Hematopoietic multipotent progenitor cell (in vitro differentiated cells): ENCODE results near the gene STOM. TPM values are rescaled to one million over a fixed set of nuclear protein-coding genes. Genes with fewer than 3 reads are reported as not detected.
"Not testable (repeated sequence)": the region's sequence is repeated elsewhere in the genome, so short reads cannot be mapped to it uniquely, and the experiment has no call there.

Experiments
- DNase-seq, 3 donors: peaks; one replicate each; pipeline ENCODE4 v3.0.0-alpha.2; 2011 to 2015; ENCODE audit warnings: low read depth in 2 of 3, low spot score in 2 of 3
- total RNA-seq: library from RNA; depleted of rRNA; stranded (reverse); fragments of >200 nt; gene quantifications from one replicate; pipeline ENCODE4 v1.2.3, GENCODE V29; 2012

Gene STOM
- total RNA-seq, 1 donor: 88.3 TPM

DNA sequence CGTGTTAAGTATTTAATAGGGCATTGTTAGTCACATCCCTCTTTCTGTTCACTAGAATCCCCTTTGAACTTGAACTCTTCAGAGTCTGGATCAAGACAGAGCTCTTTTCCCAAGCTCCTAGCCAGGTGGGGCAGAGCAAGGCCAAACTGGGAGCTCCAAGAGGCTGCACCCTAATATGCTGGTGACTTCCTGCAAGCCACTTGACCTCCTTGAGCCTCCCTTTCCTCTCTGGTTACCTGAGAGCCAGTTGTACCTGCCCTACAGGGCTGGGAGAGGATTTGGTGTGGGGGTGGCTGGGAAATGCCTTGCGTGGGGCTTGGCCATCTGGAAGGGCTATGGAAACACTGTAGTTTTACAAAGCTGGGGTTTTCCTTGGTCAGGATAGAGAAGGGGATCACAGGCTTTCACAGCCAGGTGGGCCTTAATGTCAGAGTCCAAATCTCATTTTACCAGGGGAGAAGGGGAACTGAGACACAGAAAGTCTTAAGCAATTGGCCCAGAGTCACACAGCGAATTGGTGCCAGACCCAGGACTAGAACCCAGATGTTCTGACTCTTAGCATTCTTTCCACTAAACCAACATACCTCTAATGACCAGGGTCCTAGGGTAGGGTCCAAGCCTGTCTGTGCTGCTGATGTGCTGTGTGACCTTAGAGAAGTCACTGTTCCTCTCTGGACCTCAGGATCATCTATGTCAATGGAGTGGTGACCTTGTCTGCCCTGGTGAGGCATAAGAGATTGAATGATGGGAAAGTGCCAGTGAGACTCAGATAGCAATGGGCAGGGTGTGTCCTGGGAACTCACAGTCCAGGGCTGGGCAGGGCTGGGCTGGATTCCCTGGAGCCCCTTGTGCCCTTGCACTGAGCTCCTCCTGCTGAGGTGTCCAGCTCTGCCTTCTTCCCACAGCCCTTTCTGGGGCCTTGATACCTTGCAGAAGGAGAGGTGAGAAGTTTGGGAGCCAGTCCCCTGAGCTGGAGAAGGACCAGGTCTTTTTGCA is 66.3 kb downstream of the STOM start:
- DNase-seq: no peak

GRCh38 chr9:121302786-121303185 is 67.3 kb downstream of the STOM start:
- no peak for DNase-seq

DNA sequence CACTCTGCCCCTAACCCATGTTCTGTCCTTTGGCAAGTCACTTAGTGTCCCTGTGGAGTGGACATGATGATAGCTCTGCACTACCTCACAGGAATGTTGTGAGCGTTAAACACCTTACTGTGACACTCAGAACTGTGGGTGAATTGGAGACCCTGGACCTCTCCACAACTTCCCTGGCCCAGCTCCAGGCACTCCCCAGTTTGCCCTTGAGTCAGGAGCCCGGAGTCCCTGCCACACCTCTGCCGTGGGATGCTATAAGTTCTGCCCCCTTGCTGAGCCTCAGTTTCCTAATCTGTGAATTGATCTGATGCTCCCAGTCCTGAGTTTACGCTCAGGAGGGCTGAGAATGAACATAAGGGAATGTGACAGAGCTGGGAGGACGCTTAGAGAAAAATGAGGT is 67.7 kb downstream of the STOM start:
- DNase-seq: no peak

DNA sequence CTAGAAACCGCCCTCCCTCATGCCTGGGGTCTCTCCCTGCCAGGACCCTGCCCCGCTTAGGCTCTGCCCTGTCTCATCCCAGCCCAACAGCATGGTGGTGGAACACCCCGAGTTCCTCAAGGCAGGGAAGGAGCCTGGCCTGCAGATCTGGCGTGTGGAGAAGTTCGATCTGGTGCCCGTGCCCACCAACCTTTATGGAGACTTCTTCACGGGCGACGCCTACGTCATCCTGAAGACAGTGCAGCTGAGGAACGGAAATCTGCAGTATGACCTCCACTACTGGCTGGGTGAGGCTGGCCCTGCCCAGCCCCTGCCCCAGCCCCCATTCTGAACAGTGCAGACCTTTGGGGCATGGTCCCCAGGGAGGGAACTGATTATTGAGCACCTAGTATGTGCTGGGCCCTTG is 68.2 kb downstream of the STOM start:
- no peak for DNase-seq

DNA sequence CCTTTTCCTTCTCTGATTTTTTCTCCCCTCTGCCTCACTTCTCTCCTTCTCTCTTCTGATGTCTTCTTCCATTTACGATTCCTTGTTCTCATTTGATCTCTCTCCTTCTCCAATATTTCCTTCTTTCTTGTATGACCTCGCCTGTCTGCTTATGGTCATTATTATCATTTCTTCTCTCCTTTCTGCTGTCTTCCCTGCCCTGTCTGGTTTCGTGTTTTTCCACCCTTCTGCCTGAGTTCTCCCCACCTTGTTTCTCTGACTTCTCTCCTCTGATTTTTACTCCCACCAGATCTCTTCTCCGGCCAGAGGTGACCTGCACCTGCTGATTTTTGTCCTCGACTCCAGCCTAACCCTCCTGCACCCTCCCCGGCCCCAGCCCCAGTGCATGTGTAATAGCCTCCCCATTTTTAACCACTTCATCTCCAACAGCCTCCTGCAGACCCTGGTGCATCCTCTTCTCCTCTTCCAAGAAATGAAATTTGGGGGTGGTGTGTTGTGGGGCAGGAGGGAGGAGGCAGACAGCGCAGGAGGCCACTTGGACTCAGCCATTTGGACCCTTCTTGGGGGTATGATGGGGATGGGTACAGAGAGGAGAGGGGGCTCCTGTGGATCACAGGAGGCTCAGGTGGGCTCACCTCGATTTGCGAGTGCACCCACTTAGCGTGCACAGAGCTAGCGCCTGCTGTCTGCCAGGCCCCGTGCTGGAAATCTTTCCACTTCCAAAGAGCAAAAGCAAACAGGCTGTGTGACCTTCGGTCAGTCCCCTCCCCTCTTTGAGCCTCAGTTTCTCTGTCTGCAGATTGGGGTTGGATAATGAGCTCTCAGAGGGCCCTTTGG is 69.5 kb downstream of the STOM start:
- DNase-seq: no peak

DNA sequence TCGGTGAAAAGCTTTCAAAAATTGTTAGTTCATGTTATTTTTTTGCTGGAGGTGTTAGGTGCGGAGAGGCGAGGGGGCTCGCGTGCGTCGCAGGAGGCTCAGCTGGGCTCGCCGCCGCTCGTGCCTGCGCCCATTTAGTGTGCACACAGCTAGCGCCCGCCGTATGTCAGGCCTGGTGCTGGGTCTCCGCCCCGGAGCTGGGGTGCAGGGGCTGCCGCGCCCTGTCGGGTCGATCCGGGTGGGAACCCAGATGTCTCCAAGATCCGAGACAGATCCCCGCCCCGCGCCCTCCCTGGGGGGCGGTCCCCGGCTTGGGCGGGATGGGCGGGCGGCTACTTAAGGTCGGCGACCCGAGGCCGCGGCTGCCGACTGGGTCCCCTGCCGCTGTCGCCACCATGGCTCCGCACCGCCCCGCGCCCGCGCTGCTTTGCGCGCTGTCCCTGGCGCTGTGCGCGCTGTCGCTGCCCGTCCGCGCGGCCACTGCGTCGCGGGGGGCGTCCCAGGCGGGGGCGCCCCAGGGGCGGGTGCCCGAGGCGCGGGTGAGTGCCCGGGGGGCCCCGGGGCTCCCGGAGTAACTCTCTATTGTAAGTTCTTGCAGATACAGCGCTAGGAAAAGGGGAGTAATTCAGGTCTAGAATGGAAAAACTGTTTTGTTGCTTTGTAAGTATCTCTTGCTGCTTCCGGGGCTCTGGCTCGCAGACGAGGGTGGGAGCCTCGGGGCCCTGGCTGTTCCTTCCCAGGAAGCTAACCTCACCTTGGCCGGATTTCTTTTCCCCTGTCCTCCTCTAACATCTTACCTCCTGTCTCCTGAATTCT is 70.4 kb downstream of the STOM start:
- peak in 1 of 3 donors; percentile 40 for DNase-seq

DNA sequence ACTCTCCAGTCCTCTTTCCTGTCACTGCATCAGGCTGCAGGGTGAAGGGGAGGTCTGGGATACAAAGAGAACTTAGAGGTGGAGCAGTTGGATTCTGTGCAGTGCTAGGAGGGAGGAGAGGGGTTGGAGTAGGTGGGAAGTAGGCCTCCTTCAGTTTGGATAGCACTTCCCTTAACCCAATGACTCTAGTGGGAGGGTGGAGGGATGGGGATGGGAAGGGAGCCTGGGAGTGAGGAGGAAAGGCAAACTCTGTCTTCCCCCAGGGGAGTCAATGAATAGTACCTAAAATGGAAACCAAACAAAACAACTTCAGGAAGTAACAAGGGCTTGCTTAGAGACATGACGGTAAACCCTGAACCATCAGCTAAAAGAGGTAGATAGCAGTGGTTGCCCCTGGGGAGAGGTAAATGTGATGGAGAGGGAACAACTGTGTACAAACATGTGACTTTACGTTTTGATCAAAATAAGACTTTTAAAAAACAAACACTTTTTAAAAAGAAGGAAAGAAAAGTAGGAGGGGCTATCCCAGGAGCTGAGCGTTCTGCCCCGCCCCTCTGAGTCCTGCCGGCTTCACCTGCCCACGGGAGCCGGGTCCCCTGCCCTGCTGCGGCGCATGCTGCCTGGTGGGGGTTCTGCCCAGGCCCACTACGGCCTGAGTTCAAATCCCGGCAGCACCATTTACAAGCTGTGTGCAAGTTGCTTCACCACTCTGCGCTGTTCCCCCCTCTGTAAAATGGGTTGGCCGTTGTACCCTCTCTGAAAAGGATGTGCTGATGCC is 71.2 kb downstream of the STOM start:
- DNase-seq: peak in 1 of 3 donors; percentile 36

GRCh38 chr9:121298016-121298538 is 72.0 kb downstream of the STOM start:
- DNase-seq: no peak

DNA sequence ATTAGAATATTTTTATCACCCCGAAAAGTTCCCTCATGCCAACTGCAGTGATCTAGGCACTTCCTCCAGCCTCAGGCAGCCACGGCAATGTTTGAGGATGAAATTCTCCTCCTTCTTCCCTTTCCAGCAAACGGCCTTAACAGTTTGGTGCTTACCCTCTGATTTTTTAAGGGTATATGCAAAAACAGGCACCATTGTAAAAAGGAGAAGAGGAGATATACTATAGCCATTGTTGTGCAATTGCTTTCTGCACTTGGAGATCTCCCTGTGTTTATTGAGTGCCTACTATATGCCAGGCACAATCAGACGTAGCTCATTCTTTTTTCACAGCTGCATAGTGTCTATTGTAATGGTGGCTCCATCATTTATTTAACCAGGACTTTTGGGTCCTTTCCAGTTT is 72.7 kb downstream of the STOM start:
- no peak for DNase-seq

- no peak for DNase-seq
Measured at GRCh38 chr9:121296213-121297127, 73.6 kb downstream of the STOM start.

DNA sequence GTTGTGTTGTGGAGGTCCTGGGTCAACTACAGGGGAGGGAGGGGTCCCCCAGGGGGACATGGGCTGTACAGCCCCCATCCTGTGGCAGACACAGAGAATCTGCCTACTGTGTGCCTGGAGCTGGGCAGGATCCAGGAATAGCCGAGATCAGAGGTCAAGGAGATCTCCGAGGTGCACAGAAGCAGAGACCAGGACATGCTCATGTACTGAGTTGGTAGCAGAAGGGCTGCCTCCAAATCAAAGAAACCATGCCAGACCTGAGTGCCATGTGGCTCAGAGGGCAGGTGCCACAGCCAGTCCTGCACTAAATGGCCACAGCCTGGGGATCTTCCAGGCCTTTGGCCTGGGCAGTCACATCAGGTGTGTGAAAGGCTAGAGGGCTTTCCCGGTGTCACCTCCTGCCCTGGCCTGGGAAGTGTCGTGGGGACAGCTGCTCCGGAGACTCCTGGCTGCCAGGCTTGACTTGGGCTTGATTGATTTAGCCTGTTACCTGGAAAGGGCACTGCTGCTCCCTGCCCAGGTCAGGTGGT is 74.3 kb downstream of the STOM start:
- no peak for DNase-seq

GRCh38 chr9:121294866-121295661 is 75.0 kb downstream of the STOM start:
- no peak for DNase-seq

DNA sequence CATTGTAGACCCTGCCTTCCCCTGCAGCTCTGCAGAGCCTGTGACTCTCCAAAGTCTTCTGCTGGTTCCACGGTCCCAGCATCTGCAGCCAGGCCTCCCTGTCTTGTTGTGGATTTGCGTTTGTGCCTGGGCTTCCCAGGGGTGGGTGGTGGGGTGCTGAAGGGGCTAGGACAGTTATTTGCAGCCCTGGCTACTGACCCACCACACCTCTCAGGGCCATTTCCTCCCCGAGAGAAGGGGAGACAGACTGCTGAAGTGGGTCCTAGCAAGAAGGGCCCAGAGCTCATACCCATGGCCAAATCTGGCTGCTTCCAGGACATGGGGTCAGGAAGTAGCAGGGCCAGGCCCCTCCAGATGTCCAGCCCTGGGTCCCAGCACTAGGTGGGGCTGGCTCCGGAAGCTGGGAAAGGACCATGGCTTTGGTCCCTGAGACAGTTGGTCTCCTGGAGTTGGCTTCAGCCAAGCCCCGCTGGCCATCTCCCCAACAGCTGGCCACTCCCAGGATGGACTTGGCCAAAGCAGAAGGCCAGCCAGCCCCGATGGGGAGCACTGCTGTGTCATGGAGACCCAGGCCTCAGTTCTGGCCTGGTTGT is 75.8 kb downstream of the STOM start:
- no peak for DNase-seq

- DNase-seq: no peak
Measured at GRCh38 chr9:121292801-121293241, 77.2 kb downstream of the STOM start.

GRCh38 chr9:121292051-121292450 is 78.0 kb downstream of the STOM start:
- no peak for DNase-seq

GRCh38 chr9:121291536-121291935 is 78.5 kb downstream of the STOM start:
- DNase-seq: not testable (repeated sequence)

DNA sequence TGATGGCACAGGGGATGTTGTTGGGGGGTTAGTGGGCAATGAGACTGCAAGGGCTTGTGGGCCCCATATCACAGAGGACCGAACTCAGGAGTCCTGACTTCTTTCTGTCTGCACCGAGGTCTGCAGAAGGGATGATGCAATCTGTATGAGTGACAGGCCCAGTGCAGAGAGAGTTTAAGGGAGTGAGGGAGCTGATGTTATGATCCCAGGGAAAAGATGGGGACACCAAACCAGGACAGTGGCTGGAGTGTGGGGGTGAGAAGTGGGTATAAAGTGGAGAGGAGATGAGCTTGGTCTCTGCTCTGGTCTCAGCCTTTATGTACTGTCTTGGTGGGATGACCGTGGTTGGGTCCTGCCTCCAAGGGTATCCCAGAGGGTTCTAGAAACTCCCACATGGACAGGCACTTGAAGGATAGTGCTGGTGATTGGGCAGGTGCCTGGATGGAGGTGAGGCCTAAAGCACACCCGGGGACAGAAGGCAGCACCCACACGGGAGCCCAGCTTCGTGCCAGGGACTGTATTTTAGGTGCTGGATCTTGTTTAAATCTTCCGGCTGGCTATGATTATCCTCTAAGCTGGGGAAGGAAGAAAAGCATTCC is 80.2 kb downstream of the STOM start:
- no peak for DNase-seq
